CD14-positive monocyte (primary cell): ENCODE data around the gene CISH. TPM values are rescaled to one million over a fixed set of nuclear protein-coding genes. Genes with fewer than 3 reads are reported as not detected.

Experiments
- DNase-seq, 3 donors: peaks; one replicate each; pipeline ENCODE4 v3.0.0-alpha.2; 2011 to 2022
- H2AFZ ChIP-seq: 2 replicates; pipeline ENCODE4 v1.6.0; 2012; ENCODE audit warnings: mild to moderate bottlenecking, low read depth, low read length, inconsistent platforms; ENCODE audit not compliant: insufficient read depth, poor library complexity, severe bottlenecking
- H3K27ac ChIP-seq, 2 donors: 1 replicate in 1 of 2; 2 replicates in 1 of 2; pipeline ENCODE4 v1.5.1; 2012 to 2013; ENCODE audit warnings: low read length in 2 of 2, control low read depth in 1 of 2, inconsistent platforms in 1 of 2, low read depth in 1 of 2, mild to moderate bottlenecking in 1 of 2
- H3K27me3 ChIP-seq, 2 donors: one replicate each; pipeline versions ENCODE4 v1.6.0 to v1.6.1; 2011 to 2013; ENCODE audit warnings: low read length in 2 of 2; ENCODE audit not compliant: control insufficient read depth in 2 of 2, insufficient read depth in 2 of 2
- H3K36me3 ChIP-seq, 2 donors: replicated peaks in 1 of 2; 1 replicate in 1 of 2; 2 replicates in 1 of 2; pipeline versions ENCODE4 v1.5.1 to v1.6.1; 2012 to 2013; ENCODE audit warnings: low read length in 2 of 2, control low read depth in 1 of 2, inconsistent platforms in 1 of 2, mild to moderate bottlenecking in 1 of 2; ENCODE audit not compliant: insufficient read depth in 2 of 2, control insufficient read depth in 1 of 2
- H3K4me1 ChIP-seq, 2 donors: 1 replicate in 1 of 2; 2 replicates in 1 of 2; pipeline versions ENCODE4 v1.5.1 to v1.6.1; 2012 to 2013; ENCODE audit warnings: low read length in 2 of 2, control low read depth in 1 of 2, inconsistent platforms in 1 of 2, mild to moderate bottlenecking in 1 of 2, moderate library complexity in 1 of 2; ENCODE audit not compliant: insufficient read depth in 2 of 2, control insufficient read depth in 1 of 2
- H3K4me2 ChIP-seq: replicated peaks from 2 replicates; pipeline ENCODE3; 2012; ENCODE audit warnings: low read length, moderate library complexity, mild to moderate bottlenecking; ENCODE audit not compliant: poor library complexity, severe bottlenecking; ENCODE audit errors: extremely low read depth
- H3K4me3 ChIP-seq, 3 experiments: fragments of 200-600 bp in 1 of 3; sonication (generic) in 1 of 3; replicated peaks in 1 of 3; 1 replicate in 2 of 3; 2 replicates in 1 of 3; pipeline ENCODE4 v1.5.1; 2011 to 2013; ENCODE audit warnings: low read length in 3 of 3, mild to moderate bottlenecking in 3 of 3, control low read depth in 2 of 3, low read depth in 2 of 3, inconsistent platforms in 1 of 3, moderate library complexity in 1 of 3
- H3K79me2 ChIP-seq: 2 replicates; pipeline ENCODE4 v1.6.0; 2012; ENCODE audit warnings: mild to moderate bottlenecking, control low read depth, inconsistent platforms, low read length, moderate library complexity; ENCODE audit not compliant: insufficient read depth
- H3K9ac ChIP-seq: 2 replicates; pipeline ENCODE4 v1.6.0; 2017; ENCODE audit warnings: low read length, mild to moderate bottlenecking; ENCODE audit not compliant: insufficient read depth, poor library complexity, severe bottlenecking
- H3K9me3 ChIP-seq, 2 donors: replicated peaks in 1 of 2; 1 replicate in 1 of 2; 2 replicates in 1 of 2; pipeline versions ENCODE4 v1.5.1 to v1.6.1; 2012 to 2013; ENCODE audit warnings: low read length in 2 of 2, control low read depth in 1 of 2; ENCODE audit not compliant: control insufficient read depth in 1 of 2, insufficient read depth in 1 of 2
- H4K20me1 ChIP-seq: 2 replicates; pipeline ENCODE4 v1.6.0; 2012; ENCODE audit warnings: mild to moderate bottlenecking, low read length, control low read depth, moderate library complexity; ENCODE audit not compliant: insufficient read depth
- H3K27ac Mint-ChIP-seq, 7 donors: one replicate each; pipeline ENCODE4 v1.8.0; 2020; ENCODE audit warnings: mild to moderate bottlenecking in 7 of 7, mixed read lengths in 7 of 7, moderate library complexity in 6 of 7, inconsistent platforms in 2 of 7
- H3K27me3 Mint-ChIP-seq, 3 donors: one replicate each; pipeline ENCODE4 v1.8.0; 2021 to 2022; ENCODE audit warnings: low read depth in 3 of 3, mild to moderate bottlenecking in 3 of 3, mixed read lengths in 3 of 3, moderate library complexity in 3 of 3, inconsistent platforms in 1 of 3
- H3K36me3 Mint-ChIP-seq, 2 donors: one replicate each; pipeline ENCODE4 v1.8.0; 2020; ENCODE audit warnings: mixed read lengths in 2 of 2, inconsistent platforms in 1 of 2, mild to moderate bottlenecking in 1 of 2
- H3K4me1 Mint-ChIP-seq: one replicate; pipeline ENCODE4 v1.8.0; 2020; ENCODE audit warnings: mild to moderate bottlenecking, mixed read lengths
- H3K4me3 Mint-ChIP-seq, 2 donors: one replicate each; pipeline ENCODE4 v1.8.0; 2020; ENCODE audit warnings: mild to moderate bottlenecking in 2 of 2, mixed read lengths in 2 of 2, moderate library complexity in 1 of 2
- H3K9me3 Mint-ChIP-seq, 7 donors: one replicate each; pipeline ENCODE4 v1.8.0; 2020 to 2022; ENCODE audit warnings: mixed read lengths in 7 of 7, mild to moderate bottlenecking in 6 of 7, moderate library complexity in 6 of 7, inconsistent platforms in 2 of 7
- WGBS: methylation state at CpG from one replicate; pipeline ENCODE4 v1.1.5; 2013; ENCODE audit warnings: missing lambda C conversion rate; ENCODE audit not compliant: insufficient coverage; 5-methylcytosine and 5-hydroxymethylcytosine counted together
- intact Hi-C, 2 donors: fragments of 100-400 bp; cut with micrococcal nuclease; formaldehyde crosslinking; loops; one replicate each; pipeline versions ENCODE4 v1.15.0 to v1.15.1; 2023
- polyA plus RNA-seq, 3 donors: library from polyadenylated mRNA; depleted of rRNA in 1 of 3; unstranded in 2 of 3; stranded (reverse) in 1 of 3; fragments of 300-500 nt in 2 of 3; fragments of >200 nt in 1 of 3; fragmentation: Illumina TruSeq in 2 of 3; gene quantifications; 1 replicate in 2 of 3; 2 replicates in 1 of 3; pipeline ENCODE4 v1.2.3, GENCODE V29; 2012 to 2021
- TF ChIP-seq, protein P1 (sequence below): fragments of 200-600 bp; IDR thresholded peaks from one replicate; pipeline ENCODE4 v1.8.0; 2022; ENCODE audit warnings: antibody characterized with exemption, mild to moderate bottlenecking

The CISH gene
- polyA plus RNA-seq, 3 donors = 2.9 to 20.1 (median 6.2) TPM

GRCh38 chr3:50653937-50654595 is 42.5 kb upstream of the CISH start:
- no peak for DNase-seq
- Mint-ChIP-seq H3K9me3 (no peaks in the 10 kb centered on the region), H3K36me3 (peaks cover 14 to 15% of the 10 kb centered on the region in 2 donors), H3K4me1 (peaks cover 22% of the 10 kb centered on the region), H3K27me3 (peaks cover 0 to 10% (median 2%) of the 10 kb centered on the region in 3 donors), H3K4me3 (no peak overlapping the region), H3K27ac (peak overlapping the region in 5 of 7 donors; percentile 20 to 68 (median 48))
- H3K4me3 ChIP-seq = no peak overlapping the region
- H3K36me3 ChIP-seq = peaks cover 5 to 16% of the 10 kb centered on the region in 2 donors
- H3K27ac ChIP-seq = peak overlapping the region in 1 of 2 donors; percentile 26
- H3K9me3 ChIP-seq = no peaks in the 10 kb centered on the region
- peaks cover 75% of the 10 kb centered on the region for H4K20me1 ChIP-seq
- WGBS = 75% methylated on average over 2 of the region's 3 CpGs
- H3K4me1 ChIP-seq = peaks cover 8 to 15% of the 10 kb centered on the region in 2 donors
- intact Hi-C loops = loop anchor here in 1 of 2 donors (10.0 kb wide), 1 partner anchor 79 kb away; no protein-coding TSS in a partner anchor
- no peaks in the 10 kb centered on the region for H3K79me2 ChIP-seq
- H3K27me3 ChIP-seq = no peaks in the 10 kb centered on the region
- no peak overlapping the region for H3K4me2 ChIP-seq
- TF ChIP-seq, protein P1, sequence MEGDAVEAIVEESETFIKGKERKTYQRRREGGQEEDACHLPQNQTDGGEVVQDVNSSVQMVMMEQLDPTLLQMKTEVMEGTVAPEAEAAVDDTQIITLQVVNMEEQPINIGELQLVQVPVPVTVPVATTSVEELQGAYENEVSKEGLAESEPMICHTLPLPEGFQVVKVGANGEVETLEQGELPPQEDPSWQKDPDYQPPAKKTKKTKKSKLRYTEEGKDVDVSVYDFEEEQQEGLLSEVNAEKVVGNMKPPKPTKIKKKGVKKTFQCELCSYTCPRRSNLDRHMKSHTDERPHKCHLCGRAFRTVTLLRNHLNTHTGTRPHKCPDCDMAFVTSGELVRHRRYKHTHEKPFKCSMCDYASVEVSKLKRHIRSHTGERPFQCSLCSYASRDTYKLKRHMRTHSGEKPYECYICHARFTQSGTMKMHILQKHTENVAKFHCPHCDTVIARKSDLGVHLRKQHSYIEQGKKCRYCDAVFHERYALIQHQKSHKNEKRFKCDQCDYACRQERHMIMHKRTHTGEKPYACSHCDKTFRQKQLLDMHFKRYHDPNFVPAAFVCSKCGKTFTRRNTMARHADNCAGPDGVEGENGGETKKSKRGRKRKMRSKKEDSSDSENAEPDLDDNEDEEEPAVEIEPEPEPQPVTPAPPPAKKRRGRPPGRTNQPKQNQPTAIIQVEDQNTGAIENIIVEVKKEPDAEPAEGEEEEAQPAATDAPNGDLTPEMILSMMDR = no peak
- no peak overlapping the region for H2AFZ ChIP-seq
- H3K9ac ChIP-seq = no peak overlapping the region

DNA sequence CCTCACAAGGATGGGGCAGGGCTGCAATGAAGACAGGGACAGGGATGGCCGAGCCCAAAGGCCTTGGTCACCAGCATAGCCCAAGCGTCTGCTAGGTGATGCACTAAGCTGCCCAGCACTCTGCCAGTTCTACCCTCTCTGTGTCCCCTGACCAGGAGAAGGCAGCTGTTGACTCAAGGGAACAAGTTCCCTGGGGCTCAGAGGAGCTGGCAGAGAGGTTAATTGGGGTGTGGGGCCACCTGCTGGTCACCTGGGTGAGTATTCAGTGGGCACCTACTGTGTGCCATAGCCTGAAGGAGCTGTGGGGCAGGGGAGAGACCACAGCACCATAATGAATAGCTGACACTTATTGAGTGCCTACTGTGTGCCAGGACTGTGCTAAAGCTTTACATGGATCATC is 41.1 kb upstream of the CISH start:
- Histone ChIP-seq H3K27ac (no peak overlapping the region), H2AFZ (no peak overlapping the region), H3K27me3 (no peaks in the 10 kb centered on the region), H3K4me1 (peaks cover 8 to 15% of the 10 kb centered on the region in 2 donors), H3K79me2 (no peaks in the 10 kb centered on the region), H4K20me1 (peaks cover 89% of the 10 kb centered on the region), H3K36me3 (peaks cover 19 to 30% of the 10 kb centered on the region in 2 donors), H3K4me3 (no peak overlapping the region), H3K4me2 (no peak overlapping the region), H3K9ac (no peak overlapping the region), H3K9me3 (no peaks in the 10 kb centered on the region)
- TF ChIP-seq, protein P1 = peak; percentile 50
- no peak overlapping the region for H3K4me3 Mint-ChIP-seq
- WGBS = 91% methylated on average over 2 of the region's 2 CpGs
- DNase-seq = peak in 2 of 3 donors; percentile 47 to 50
- H3K9me3 Mint-ChIP-seq = no peaks in the 10 kb centered on the region
- H3K27ac Mint-ChIP-seq = no peak overlapping the region
- H3K4me1 Mint-ChIP-seq = peaks cover 22% of the 10 kb centered on the region
- H3K27me3 Mint-ChIP-seq = peaks cover 0 to 10% (median 2%) of the 10 kb centered on the region in 3 donors
- intact Hi-C loops = loop anchor here in 1 of 2 donors (10.0 kb wide), 1 partner anchor 78 kb away; no protein-coding TSS in a partner anchor
- peaks cover 28 to 29% of the 10 kb centered on the region in 2 donors for H3K36me3 Mint-ChIP-seq
